Measurements from ENCODE around the gene PKD1L1. TPM values are rescaled to one million over a fixed set of nuclear protein-coding genes. Genes with fewer than 3 reads are reported as not detected.
A peak's percentile ranks its signal among the peaks of the same experiment; 100 is the strongest.

The PKD1L1 gene
- total RNA-seq, 1 donor from 2014 or later, result 4.8 TPM

DNA sequence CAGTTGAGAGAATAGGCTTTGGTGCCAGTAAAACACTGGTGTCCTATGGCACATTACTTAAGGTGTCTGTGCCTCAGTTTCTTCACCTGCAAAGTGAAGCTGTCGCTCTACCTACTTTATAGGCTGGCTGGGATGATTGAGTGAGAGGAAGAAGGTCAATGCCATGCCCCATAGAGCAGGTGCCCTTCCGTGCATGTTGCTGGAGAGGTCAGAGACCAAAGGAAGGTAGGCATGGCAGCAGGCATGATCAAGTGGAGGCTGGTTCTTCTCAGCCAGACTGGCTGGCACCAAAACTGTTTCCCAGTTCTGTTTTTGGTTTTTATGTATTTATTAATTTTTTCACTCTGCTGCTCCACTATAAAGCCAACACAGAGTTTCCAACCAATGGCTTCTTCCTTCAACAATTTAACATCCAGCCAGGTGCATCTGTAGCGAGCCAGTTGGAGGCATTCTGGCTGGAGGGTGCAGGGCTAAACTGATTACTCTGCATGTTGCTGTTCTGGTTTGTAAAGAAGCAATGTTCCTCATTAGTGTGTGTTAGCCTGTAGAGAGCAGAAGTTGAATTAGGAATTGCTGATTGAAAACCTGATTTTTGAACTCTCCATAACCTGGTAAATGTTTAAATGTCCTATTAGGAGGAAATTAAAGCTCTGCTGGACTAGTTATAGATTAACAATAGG lies 222.1 kb downstream of the PKD1L1 start:
- TF ChIP-seq, protein P1, sequence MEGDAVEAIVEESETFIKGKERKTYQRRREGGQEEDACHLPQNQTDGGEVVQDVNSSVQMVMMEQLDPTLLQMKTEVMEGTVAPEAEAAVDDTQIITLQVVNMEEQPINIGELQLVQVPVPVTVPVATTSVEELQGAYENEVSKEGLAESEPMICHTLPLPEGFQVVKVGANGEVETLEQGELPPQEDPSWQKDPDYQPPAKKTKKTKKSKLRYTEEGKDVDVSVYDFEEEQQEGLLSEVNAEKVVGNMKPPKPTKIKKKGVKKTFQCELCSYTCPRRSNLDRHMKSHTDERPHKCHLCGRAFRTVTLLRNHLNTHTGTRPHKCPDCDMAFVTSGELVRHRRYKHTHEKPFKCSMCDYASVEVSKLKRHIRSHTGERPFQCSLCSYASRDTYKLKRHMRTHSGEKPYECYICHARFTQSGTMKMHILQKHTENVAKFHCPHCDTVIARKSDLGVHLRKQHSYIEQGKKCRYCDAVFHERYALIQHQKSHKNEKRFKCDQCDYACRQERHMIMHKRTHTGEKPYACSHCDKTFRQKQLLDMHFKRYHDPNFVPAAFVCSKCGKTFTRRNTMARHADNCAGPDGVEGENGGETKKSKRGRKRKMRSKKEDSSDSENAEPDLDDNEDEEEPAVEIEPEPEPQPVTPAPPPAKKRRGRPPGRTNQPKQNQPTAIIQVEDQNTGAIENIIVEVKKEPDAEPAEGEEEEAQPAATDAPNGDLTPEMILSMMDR (IDR thresholded peaks at IDR 0.05; ENCODE audit: unreplicated experiment), result no peak
- no peak overlapping the region for H3K4me3 Mint-ChIP-seq (ENCODE audit: unreplicated experiment)
- no peaks in the 10 kb centered on the region for H3K36me3 Mint-ChIP-seq (ENCODE audit: low read depth, unreplicated experiment)
- H3K9me3 Mint-ChIP-seq (ENCODE audit: unreplicated experiment), result no peaks in the 10 kb centered on the region
- H3K27ac Mint-ChIP-seq (ENCODE audit: unreplicated experiment), result no peak overlapping the region
- peaks cover 4% of the 10 kb centered on the region for H3K4me1 Mint-ChIP-seq (ENCODE audit: unreplicated experiment)
- H3K27me3 Mint-ChIP-seq (ENCODE audit: unreplicated experiment), result no peaks in the 10 kb centered on the region
- DNase-seq (ENCODE audit: low spot score), result no peak

DNA sequence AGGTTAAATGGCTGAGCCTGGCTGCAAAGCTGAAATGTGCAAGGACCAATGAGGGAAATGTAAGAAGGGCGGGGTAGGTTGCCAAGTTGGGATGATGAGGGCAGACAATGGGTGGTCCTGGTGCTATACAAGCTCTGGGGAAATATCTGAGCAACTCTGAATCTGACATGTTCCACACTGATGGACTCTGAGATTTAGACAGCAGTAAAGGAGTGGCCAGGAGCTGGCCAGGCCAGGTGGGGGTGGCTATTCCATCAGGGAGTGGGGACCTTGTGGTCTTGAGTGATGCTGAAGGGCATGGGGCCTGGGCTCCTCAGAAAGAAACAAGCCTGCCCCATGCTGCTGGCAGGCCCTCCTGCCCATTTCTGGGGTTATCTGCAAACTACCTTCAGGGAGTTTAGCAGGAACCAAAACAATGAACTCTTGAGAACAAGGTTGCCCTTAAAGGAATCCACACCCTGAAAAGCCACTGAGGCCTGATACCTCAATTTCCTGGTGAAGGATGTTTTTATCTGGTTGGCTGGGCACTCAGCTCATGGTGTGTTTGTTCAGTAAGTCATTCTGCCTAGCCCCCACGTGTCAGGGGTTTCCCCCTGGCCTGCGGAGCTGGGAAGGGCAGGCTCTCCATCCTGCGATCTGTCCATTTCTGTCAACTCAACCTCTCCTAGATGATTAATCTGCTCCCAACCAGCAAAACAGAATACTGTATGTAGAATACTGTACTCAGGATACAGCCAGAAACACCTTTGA lies 223.1 kb downstream of the PKD1L1 start:
- H3K4me1 Mint-ChIP-seq (ENCODE audit: unreplicated experiment), result peaks cover 4% of the 10 kb centered on the region
- no peaks in the 10 kb centered on the region for H3K9me3 Mint-ChIP-seq (ENCODE audit: unreplicated experiment)
- H3K36me3 Mint-ChIP-seq (ENCODE audit: low read depth, unreplicated experiment), result no peaks in the 10 kb centered on the region
- no peak overlapping the region for H3K4me3 Mint-ChIP-seq (ENCODE audit: unreplicated experiment)
- H3K27ac Mint-ChIP-seq (ENCODE audit: unreplicated experiment), result peak overlapping the region; percentile 21
- TF ChIP-seq, protein P1 (IDR thresholded peaks at IDR 0.05; ENCODE audit: unreplicated experiment), result no peak
- no peak for DNase-seq (ENCODE audit: low spot score)
- H3K27me3 Mint-ChIP-seq (ENCODE audit: unreplicated experiment), result no peaks in the 10 kb centered on the region

Other genes starting within 250 kb of the PKD1L1 start
- gene HUS1, start 31.1 kb upstream of the PKD1L1 start, total RNA-seq (ENCODE audit: unreplicated experiment), result 27.4 TPM
- not detected for gene SUN3, start 80.6 kb upstream of the PKD1L1 start, total RNA-seq (ENCODE audit: unreplicated experiment)
- not detected for gene C7orf57, start 87.1 kb upstream of the PKD1L1 start, total RNA-seq (ENCODE audit: unreplicated experiment)
- gene UPP1, start 140.8 kb upstream of the PKD1L1 start, total RNA-seq (ENCODE audit: unreplicated experiment), result 77.4 TPM
- gene ABCA13, start 223.0 kb upstream of the PKD1L1 start, total RNA-seq (ENCODE audit: unreplicated experiment), result 0.44 TPM